Measurements from ENCODE around the gene XXYLT1.
"Not testable (repeated sequence)": the region's sequence is repeated elsewhere in the genome, so short reads cannot be mapped to it uniquely, and the experiment has no call there.

XXYLT1 gene

DNA sequence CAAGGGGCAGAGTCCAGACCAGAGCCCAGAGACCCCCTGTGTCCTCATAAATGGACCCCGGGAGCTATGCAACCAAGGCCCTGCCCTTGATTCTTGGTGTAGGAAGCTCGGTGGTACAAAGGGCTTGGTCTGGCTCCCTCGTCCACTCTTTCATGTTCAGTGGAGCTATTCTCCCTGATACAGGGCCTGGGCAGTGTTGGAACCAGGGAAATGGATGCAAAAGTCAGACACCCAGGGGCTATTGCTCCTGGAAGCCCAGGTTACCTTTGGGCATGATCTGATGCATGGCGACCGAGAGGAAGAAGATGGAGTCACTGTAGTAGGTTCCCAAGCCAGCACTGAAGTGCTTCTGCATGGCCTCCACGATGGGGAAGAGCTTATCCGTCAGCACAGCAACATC, 44.5 kb downstream of the XXYLT1 start:
- no peak for DNase-seq

- DNase-seq: no peak
Measured at GRCh38 chr3:195224980-195225580, 45.9 kb downstream of the XXYLT1 start.

- peak; percentile 39 for DNase-seq
Measured at GRCh38 chr3:195224156-195224979, 46.6 kb downstream of the XXYLT1 start.

GRCh38 chr3:195221876-195222617, 48.9 kb downstream of the XXYLT1 start:
- no peak for DNase-seq

GRCh38 chr3:195221015-195221853, 49.7 kb downstream of the XXYLT1 start:
- peak; percentile 40 for DNase-seq

- no peak for DNase-seq
Measured at GRCh38 chr3:195219351-195220230, 51.4 kb downstream of the XXYLT1 start.

DNA sequence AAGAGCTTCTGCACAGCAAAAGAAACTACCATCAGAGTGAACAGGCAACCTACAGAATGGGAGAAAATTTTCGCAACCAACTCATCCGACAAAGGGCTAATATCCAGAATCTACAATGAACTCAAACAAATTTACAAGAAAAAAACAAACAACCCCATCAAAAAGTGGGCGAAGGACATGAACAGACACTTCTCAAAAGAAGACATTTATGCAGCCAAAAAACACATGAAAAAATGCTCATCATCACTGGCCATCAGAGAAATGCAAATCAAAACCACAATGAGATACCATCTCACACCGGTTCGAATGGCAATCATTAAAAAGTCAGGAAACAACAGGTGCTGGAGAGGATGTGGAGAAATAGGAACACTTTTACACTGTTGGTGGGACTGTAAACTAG, 52.6 kb downstream of the XXYLT1 start:
- not testable (repeated sequence) for DNase-seq

DNA sequence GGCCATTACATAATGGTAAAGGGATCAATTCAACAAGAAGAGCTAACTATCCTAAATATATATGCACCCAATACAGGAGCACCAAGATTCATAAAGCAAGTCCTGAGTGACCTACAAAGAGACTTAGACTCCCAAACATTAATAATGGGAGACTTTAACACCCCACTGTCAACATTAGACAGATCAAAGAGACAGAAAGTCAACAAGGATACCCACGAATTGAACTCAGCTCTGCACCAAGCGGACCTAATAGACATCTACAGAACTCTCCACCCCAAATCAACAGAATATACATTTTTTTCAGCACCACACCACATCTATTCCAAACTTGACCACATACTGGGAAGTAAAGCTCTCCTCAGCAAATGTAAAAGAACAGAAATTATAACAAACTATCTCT, 55.4 kb downstream of the XXYLT1 start:
- not testable (repeated sequence) for DNase-seq

DNA sequence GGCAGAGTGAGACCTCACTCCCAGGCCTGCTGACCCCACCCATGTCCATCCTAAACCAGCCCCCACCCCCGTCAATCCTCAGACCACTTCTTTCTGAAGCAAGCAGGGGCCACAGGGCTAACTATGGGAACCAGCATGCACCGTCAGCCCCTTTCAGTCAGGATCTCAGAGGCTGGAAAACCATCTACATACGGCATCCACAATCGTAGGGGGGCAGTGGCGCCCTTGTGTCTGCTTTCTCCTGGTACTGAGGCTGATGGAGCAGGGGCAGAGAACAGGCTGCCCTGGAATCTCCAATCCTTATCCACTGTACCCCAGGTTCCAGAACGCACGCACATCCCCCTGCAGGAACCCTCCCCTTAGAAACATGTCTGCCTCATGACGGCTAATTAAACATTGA, 56.6 kb downstream of the XXYLT1 start:
- DNase-seq: no peak

- no peak for DNase-seq
Measured at GRCh38 chr3:195213639-195214315, 57.2 kb downstream of the XXYLT1 start.

- DNase-seq: no peak
Measured at GRCh38 chr3:195212749-195213375, 58.1 kb downstream of the XXYLT1 start.

DNA sequence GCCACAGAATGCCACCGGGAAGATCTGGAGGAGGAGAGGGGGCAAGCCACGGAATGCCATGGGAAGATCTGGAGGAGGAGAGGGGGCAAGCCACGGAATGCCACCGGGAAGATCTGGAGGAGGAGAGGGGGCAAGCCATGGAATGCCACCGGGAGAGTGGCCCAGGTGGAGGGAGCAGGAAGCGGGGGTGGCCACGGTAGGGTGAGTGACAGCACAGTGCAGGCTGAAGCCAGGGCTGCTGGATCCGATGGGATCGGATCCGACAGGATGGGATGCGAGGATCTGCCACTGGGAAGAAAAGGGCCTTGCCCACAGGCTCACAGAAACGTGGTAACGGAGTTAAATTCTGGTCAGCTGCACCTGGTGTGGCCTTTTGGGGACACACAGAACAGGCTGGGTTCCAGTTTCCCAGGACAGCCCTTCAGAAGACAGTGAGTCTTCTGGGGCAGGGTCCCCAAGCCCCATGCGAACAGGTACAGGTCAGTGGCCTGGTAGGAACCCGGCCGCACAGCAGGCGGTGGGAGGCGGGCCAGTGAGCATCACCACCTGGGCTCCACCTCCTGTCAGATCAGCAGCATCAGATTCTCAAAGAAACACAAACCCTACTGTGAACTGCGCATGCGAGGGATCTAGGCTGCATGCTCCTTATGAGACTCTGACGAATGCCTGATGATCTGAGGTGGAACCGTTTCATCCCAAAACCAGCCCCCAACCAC, 58.8 kb downstream of the XXYLT1 start:
- DNase-seq: no peak

DNA sequence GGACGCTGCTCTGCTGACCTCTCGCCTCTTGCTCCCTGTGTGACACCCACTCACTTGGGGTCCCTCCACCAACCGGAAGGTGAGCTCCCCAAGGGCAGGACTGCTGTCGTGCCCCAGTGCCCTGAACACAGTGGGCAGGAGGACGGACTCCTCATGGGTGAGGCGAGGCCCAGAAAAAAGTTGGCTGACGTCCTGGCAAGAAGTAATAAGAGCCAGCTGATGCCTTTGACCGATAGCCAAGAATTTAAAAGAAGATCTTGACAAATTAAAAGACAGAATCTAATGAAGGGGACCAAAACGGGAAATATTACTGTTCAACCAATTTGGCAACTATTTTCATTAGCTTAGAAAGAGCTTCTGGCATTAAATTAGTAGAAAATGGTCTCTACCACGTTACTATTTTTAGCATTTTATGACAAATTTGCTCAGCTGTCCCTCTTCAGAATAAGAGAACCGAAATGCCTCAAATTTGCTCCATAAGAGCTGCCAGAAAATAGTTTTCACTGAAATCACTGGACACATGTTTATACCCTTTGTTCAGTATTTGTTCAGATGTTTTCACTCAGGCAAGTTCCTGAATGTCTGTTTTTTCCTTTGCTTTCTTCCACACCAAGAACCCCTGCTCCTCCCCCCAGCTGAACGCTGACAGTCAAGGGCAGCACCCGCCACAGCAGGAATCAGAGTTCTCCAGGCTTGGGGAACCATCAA, 60.5 kb downstream of the XXYLT1 start:
- DNase-seq: peak; percentile 94

DNA sequence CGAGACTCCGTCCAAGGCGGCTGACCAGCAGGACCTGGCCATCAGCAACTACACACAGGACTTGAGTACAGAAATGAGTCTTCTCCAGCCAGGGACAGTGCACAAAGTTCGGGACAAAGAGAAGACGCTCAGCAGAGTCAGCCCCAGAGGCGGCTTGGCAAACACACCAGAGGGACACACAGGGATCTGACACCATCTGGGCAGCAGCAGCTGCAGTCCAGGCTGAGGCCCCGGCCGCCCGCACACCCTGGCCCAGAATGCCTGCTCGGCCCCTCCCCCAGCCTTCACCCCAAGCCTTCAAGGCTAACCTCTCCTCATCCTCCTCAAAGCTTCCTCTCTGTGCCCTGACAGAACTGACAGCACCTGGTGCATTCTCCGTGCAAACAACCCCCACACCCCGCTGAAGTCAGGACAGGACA, 61.1 kb downstream of the XXYLT1 start:
- peak; percentile 51 for DNase-seq

GRCh38 chr3:195209083-195209846, 61.7 kb downstream of the XXYLT1 start:
- DNase-seq: no peak

DNA sequence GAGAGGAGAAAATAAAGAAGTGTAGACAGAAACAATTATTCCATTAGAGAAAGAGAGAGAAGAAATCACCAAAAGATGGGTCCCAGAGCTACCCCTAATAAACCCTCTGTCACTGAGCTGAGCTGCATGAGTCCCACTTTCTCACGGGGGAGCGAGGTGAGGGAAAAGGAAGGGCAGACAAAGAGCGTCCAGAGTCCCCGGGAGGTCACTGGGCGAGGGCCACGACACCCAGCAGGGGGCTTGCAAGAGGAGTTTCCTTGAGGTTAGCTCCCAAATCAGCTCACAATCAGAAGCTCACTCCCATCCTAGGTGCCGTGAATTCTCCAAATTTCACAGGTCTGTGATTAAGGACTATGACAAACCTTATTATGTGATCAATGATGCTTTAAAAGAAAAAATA, 62.3 kb downstream of the XXYLT1 start:
- DNase-seq: no peak

- DNase-seq: no peak
Measured at GRCh38 chr3:195208183-195208582, 62.8 kb downstream of the XXYLT1 start.

GRCh38 chr3:195207731-195208130, 63.2 kb downstream of the XXYLT1 start:
- peak; percentile 77 for DNase-seq
